GM12865 (cell line): ENCODE data around the gene MYO18A.

Source experiments
- DNase-seq: peaks from one replicate; pipeline ENCODE4 v3.0.0; 2010; ENCODE audit warnings: low read depth
- H3K4me3 ChIP-seq: 2 replicates; pipeline ENCODE4 v1.5.1; 2011; ENCODE audit warnings: mild to moderate bottlenecking, low read depth, low read length, control low read depth
- CTCF ChIP-seq: IDR thresholded peaks from 2 replicates; pipeline ENCODE4 v1.5.1; 2011; ENCODE audit warnings: low read length, control low read depth, low read depth, inconsistent platforms; ENCODE audit not compliant: insufficient read depth; ENCODE audit errors: missing control alignments

MYO18A gene

GRCh38 chr17:29050176-29050575 lies 130.0 kb downstream of the MYO18A start:
- no peak for TF ChIP-seq CTCF
- H3K4me3 ChIP-seq: no peak overlapping the region
- no peak for DNase-seq

DNA sequence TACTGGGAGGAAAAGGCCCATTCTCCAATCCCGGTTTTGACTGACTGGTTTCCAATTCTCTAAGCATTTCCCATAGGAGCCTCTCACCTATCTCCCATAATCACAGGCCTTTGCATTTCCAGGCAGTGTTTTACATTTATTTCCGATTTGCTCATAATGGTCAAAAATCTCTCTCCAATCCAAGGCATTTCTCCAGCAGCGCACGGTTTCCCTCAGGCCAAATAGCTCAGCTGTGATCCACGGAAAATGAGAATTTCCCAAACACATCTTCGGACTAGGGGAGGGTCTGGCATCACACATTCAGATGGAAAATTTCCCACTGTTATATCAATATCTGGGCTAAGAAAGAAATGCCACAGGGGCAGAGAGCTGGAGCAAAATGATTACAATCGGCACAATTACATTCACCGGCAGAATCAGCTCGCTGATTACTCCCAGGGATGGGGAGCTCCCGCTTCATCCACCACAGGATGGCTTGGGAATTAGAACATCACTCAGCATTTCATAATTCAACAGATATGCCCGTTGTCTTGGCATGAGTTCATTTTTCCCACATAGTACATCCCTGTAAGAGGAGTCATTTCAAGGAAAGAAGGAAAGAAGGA lies 130.6 kb downstream of the MYO18A start:
- no peak overlapping the region for H3K4me3 ChIP-seq
- no peak for TF ChIP-seq CTCF
- DNase-seq: no peak

DNA sequence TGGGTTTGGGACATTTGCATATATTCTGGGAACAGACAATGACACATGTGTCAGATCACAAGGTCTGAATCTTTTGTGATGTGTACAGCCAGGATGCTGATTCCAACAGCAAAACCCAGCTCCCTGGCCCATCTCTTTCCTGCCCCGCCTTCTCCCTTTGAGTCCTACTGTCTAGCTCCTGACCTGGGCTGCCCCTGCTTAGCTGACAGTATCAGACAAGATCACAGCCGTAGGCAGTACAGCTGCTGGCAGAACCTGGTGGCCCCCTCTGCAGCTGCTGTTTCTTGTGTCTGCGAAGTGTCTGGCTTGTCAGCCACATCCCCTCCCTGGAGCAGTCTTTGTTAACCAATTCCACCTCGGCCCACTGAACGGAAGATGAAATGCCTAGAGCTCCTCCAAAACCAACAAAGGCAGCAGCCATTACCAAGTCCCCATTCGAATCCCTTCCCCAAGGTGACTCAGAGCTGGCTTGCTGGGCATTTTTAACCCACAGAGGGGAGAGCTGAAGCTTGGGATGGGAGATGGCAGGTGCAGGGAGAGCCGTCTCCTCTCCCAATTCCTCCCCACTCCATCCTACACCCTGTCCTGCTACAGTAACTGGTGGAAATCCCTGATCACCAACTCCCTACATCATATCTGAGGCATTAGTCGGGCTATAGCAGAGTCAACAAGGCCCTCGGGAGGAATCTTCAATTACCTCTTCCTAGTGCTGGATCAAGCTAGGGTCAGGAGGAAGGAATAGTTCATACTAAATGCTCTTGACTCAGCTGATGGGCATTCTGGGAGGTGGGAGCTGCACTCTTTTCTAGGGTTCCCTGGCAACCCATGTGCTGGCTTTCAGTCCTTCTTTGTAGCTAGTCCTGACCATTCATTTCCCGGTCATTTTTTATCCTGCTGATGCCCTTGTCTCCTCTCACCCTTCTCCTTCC lies 131.5 kb downstream of the MYO18A start:
- no peak for TF ChIP-seq CTCF
- DNase-seq: no peak
- H3K4me3 ChIP-seq: no peak overlapping the region

- DNase-seq: no peak
- no peak for TF ChIP-seq CTCF
- H3K4me3 ChIP-seq: no peak overlapping the region
These were observed 133.7 kb downstream of the MYO18A start for GRCh38 chr17:29046473-29046839.

DNA sequence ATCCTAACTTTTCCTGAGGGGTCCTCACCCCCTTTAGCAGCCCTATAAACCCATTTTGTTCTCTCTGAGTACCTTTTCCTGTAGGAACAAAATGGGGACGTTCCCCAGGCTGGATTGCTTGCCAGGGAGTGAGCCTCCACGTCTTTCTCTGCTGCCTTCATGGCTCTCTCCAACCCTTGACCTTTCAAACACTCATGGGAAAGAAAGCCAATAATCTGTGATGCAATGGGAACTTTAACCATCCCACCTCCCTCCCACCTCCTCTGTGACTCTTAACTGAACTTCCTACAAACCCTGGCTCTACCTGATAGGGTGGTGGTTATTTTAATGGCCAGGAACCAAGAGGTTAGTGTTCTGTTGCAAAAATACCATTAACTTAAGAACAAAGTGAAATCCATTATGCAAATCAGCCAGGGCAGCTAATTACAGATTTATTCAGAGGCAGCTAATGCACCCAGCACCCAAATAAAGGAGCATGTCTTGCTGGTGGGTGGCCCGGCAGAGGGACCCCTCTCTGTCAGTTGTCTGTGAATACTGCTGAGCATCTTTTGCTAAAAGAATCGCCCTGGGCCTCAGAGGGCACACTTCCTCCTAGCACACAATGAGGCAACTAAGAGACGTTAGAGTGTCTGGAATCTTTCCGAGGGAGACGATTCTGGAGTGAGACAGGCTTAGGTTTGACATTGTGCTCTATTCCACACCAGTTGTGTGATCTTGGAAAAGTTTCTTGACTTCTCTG lies 134.3 kb downstream of the MYO18A start:
- no peak for TF ChIP-seq CTCF
- DNase-seq: no peak
- no peak overlapping the region for H3K4me3 ChIP-seq

GRCh38 chr17:29045026-29045425 lies 135.2 kb downstream of the MYO18A start:
- no peak for TF ChIP-seq CTCF
- no peak overlapping the region for H3K4me3 ChIP-seq
- DNase-seq: no peak
